NOMO-1 treated with DMSO at 0.1 percent for 48 hours (cell line): ENCODE data around the gene THG1L.
"Not testable (repeated sequence)": the region's sequence is repeated elsewhere in the genome, so short reads cannot be mapped to it uniquely, and the experiment has no call there.

ENCODE experiments used
- DNase-seq: peaks from one replicate; lab custom pipeline; 2025; ENCODE audit not compliant: unreplicated experiment; lab: John Stamatoyannopoulos, UW

THG1L gene

GRCh38 chr5:157731272-157732129 is at the start of gene THG1L:
Gene THG1L, plus strand, starts transcription at chr5:157731420. Its CDS starts 21 bp downstream, at chr5:157731441.
- DNase-seq: peak; percentile 95

GRCh38 chr5:157682257-157682656 is 49.0 kb upstream of the THG1L start:
- no peak for DNase-seq

- not testable (repeated sequence) for DNase-seq
Measured at GRCh38 chr5:157686276-157687197, 44.7 kb upstream of the THG1L start.

GRCh38 chr5:157687198-157687554 is 44.0 kb upstream of the THG1L start:
- no peak for DNase-seq

- DNase-seq: no peak
Measured at GRCh38 chr5:157689942-157690689, 41.1 kb upstream of the THG1L start.

GRCh38 chr5:157690690-157691433 is 40.4 kb upstream of the THG1L start:
- DNase-seq: no peak

- DNase-seq: not testable (repeated sequence)
Measured at GRCh38 chr5:157693816-157694215, 37.4 kb upstream of the THG1L start.

- not testable (repeated sequence) for DNase-seq
Measured at GRCh38 chr5:157696154-157696553, 35.1 kb upstream of the THG1L start.

GRCh38 chr5:157698674-157699073 is 32.5 kb upstream of the THG1L start:
- not testable (repeated sequence) for DNase-seq

- no peak for DNase-seq
Measured at GRCh38 chr5:157703736-157704135, 27.5 kb upstream of the THG1L start.

GRCh38 chr5:157708866-157709265 is 22.4 kb upstream of the THG1L start:
- no peak for DNase-seq

GRCh38 chr5:157709346-157709745 is 21.9 kb upstream of the THG1L start:
- DNase-seq: no peak

GRCh38 chr5:157710431-157710830 is 20.8 kb upstream of the THG1L start:
- DNase-seq: no peak

- no peak for DNase-seq
Measured at GRCh38 chr5:157710882-157711281, 20.3 kb upstream of the THG1L start.

GRCh38 chr5:157713830-157714595 is 17.2 kb upstream of the THG1L start:
- no peak for DNase-seq

- no peak for DNase-seq
Measured at GRCh38 chr5:157714596-157714864, 16.7 kb upstream of the THG1L start.

- DNase-seq: peak; percentile 27
Measured at GRCh38 chr5:157718519-157718918, 12.7 kb upstream of the THG1L start.

GRCh38 chr5:157719245-157719644 is 12.0 kb upstream of the THG1L start:
- DNase-seq: no peak

GRCh38 chr5:157721159-157721558 is 10.1 kb upstream of the THG1L start:
- no peak for DNase-seq

- not testable (repeated sequence) for DNase-seq
Measured at GRCh38 chr5:157722895-157723294, 8.3 kb upstream of the THG1L start.
